HAP-1 (cell line): Measurements from ENCODE around the gene WDR38.
"Not testable (repeated sequence)": the region's sequence is repeated elsewhere in the genome, so short reads cannot be mapped to it uniquely, and the experiment has no call there.

Source experiments
- DNase-seq, 2 experiments: peaks; one replicate each; pipeline ENCODE4 v3.0.0-alpha.2; 2016 to 2020; ENCODE audit warnings: low spot score in 2 of 2
- H3K27me3 ChIP-seq: fragments of 250-450 bp; sonication (Bioruptor Pico); 2 replicates; pipeline ENCODE4 v1.5.1; 2020; ENCODE audit warnings: low read depth, mild to moderate bottlenecking, moderate library complexity
- H3K36me3 ChIP-seq: fragments of 250-450 bp; sonication (Bioruptor Pico); replicated peaks from 2 replicates; pipeline ENCODE4 v1.5.1; 2020; ENCODE audit warnings: mild to moderate bottlenecking
- H3K4me1 ChIP-seq: fragments of 250-450 bp; sonication (Bioruptor Pico); 2 replicates; pipeline ENCODE4 v1.5.1; 2020; ENCODE audit warnings: mild to moderate bottlenecking
- H3K4me3 ChIP-seq: fragments of 250-450 bp; sonication (Bioruptor Pico); 2 replicates; pipeline ENCODE4 v1.5.1; 2020; ENCODE audit warnings: mild to moderate bottlenecking, moderate library complexity
- H3K9me3 ChIP-seq: fragments of 250-450 bp; sonication (Bioruptor Pico); 2 replicates; pipeline ENCODE4 v1.5.1; 2020; ENCODE audit warnings: mild to moderate bottlenecking, moderate library complexity
- in situ Hi-C: fragments of 300-500 bp; cut with MboI; formaldehyde crosslinking; loops from 3 replicates; pipeline ENCODE4 v1.14.3; 2020; ENCODE audit warnings: low sequenced_read_pairs, inconsistent platforms, mixed read lengths

Gene WDR38

DNA sequence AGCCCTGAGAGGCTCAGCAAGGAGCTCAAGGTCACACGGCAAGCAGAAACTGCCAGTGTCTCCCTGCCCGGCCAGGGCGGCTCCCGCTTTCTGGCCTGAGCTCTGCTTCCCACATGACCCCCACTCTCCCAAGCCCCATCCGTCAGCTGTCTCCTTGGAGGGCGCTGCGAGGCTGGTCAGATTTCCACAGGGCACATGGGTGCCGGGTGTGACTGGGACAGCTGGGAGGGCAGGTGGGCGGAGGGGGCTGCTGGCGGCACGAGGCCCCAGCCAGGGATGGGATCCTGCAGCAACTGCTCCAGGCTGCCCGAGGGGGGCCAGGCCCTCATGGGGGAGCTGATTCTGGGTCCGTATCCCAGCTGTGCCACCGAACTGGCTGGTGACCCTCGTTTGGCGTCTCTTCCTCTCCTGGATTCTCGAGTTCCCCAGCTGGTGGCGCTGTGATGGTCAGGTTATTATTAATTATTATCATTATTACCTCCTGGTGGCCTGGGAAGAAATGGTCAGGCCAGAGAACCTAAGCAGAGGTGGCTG, 12.9 kb upstream of the WDR38 start:
- in situ Hi-C loops: no loop called here
- DNase-seq: peak in 1 of 2 experiments; percentile 47
- H3K4me3 ChIP-seq: no peak overlapping the region

GRCh38 chr9:124841075-124841821, 12.0 kb upstream of the WDR38 start:
- H3K36me3 ChIP-seq: no peaks in the 10 kb centered on the region
- no peaks in the 10 kb centered on the region for H3K9me3 ChIP-seq
- DNase-seq: no peak
- H3K4me3 ChIP-seq: no peak overlapping the region
- no peaks in the 10 kb centered on the region for H3K4me1 ChIP-seq
- H3K27me3 ChIP-seq: no peaks in the 10 kb centered on the region
- in situ Hi-C loops: no loop called here

More for the DNA sequence above, 12.9 kb upstream of the WDR38 start:
- Histone ChIP-seq H3K9me3 (no peaks in the 10 kb centered on the region), H3K4me1 (no peaks in the 10 kb centered on the region; the same call in 1 of the 2 replicates), H3K27me3 (no peaks in the 10 kb centered on the region), H3K36me3 (no peaks in the 10 kb centered on the region)

DNA sequence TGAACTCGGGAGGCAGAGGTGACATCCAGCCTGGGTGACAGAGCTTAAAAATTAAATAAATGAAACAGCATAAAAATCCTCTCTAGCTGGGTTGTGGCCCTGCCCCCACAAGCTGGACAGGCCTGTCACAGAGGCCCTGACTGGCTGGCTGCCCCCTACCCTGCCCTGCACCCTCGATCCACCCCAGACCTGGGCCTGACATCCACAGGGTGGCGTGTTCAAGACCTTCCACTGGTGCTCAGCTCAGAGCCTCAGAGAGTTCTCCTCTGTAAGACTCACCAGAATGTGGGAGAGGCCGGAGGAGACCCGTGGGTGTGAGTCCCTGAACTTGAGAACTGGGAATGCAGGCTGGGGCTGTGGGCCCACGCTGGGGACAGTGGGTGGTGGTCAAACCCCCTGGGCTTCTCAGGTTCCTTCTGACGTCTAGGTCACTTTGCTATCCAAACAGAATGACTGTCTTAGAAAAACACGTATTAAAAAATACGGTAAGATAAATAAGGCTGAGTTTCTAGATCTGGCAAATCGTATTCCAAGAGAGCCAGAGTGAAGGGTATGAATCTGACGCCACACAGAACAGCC, 9.7 kb upstream of the WDR38 start:
- in situ Hi-C loops: no loop called here
- DNase-seq: no peak
- Histone ChIP-seq H3K36me3 (no peaks in the 10 kb centered on the region), H3K27me3 (no peaks in the 10 kb centered on the region), H3K4me1 (no peaks in the 10 kb centered on the region), H3K4me3 (no peak overlapping the region), H3K9me3 (no peaks in the 10 kb centered on the region)

DNA sequence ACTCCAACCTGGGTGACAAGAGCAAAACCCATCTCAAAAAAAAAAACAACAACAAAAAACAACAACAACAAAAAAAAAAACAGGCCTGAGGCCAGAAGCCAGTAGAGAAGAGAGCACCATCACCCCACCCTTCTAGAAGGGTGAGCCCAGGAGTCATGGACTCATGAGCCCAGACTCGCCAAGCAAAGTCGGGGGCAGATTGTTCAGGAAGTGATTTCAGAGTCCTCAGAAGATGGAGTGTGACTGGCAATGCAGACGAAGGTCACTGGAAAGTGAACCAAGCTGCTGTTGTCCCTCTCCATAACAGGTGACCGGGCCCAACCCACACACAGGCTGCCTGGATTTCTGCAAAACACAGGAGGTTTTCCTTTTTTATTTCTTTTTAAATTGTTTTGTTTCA, 9.0 kb upstream of the WDR38 start:
- Histone ChIP-seq H3K4me3 (no peak overlapping the region), H3K36me3 (no peaks in the 10 kb centered on the region), H3K4me1 (no peaks in the 10 kb centered on the region), H3K27me3 (no peaks in the 10 kb centered on the region), H3K9me3 (no peaks in the 10 kb centered on the region)
- DNase-seq: no peak
- in situ Hi-C loops: no loop called here

DNA sequence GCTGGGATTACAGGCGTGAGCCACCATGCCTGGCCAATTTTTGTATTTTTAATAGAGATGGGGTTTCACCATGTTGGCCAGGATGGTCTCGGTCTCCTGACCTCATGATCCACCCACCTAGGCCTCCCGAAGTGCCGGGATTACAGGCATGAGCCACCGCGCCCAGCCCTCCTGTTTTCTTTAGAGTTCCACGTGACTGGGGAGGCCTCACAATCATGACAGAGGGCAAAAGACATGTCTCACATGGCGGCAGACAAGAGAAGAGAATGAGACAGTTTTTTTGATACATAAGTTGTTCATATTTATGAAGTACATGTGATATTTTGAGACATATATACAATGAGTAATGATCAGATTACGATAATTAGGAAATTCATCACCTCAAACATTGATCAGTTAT, 6.8 kb upstream of the WDR38 start:
- H3K4me1 ChIP-seq, in situ Hi-C loops, H3K4me3 ChIP-seq, DNase-seq, H3K27me3 ChIP-seq, H3K9me3 ChIP-seq, H3K36me3 ChIP-seq: not testable (repeated sequence)

- in situ Hi-C loops: no loop called here
Observed at GRCh38 chr9:124846969-124847368, 6.3 kb upstream of the WDR38 start.

DNA sequence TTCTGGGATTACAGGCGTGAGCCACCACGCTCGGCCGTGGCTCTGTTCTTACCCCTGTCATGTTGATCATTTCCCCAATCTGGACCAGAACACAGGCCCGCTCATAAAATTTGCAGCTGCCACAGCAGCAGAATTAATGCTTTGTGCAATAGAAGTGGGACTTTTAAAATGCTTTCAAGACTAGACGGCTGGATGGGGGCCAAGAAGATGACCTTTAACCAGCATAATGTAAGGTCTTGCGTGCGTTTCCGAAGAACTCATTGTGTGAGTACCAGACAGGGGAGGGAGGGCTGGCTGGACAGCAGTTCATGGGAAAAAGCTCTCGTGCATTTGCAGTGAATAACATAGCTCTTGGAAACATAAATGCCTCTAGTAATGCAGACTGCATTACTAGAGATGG, 3.5 kb upstream of the WDR38 start:
- Histone ChIP-seq H3K9me3 (no peaks in the 10 kb centered on the region), H3K4me3 (no peak overlapping the region), H3K36me3 (no peaks in the 10 kb centered on the region), H3K27me3 (no peaks in the 10 kb centered on the region), H3K4me1 (peaks cover 8% of the 10 kb centered on the region)
- DNase-seq: peak in 1 of 2 experiments; percentile 57
- in situ Hi-C loops: loop anchor here (5.0 kb wide), 1 partner anchor 78 kb away; the partner anchor contains the start of gene NR6A1

More at GRCh38 chr9:124846969-124847368, 6.3 kb upstream of the WDR38 start:
- Histone ChIP-seq H3K4me3 (no peak overlapping the region), H3K27me3 (no peaks in the 10 kb centered on the region), H3K36me3 (no peaks in the 10 kb centered on the region), H3K4me1 (no peaks in the 10 kb centered on the region), H3K9me3 (no peaks in the 10 kb centered on the region)
- no peak for DNase-seq

GRCh38 chr9:124852121-124852828, 985 bp upstream of the WDR38 start:
- H3K4me3 ChIP-seq: peak overlapping the region; percentile 40; the same call in 1 of the 2 replicates
- no peak for DNase-seq
- in situ Hi-C loops: loop anchor here (5.0 kb wide), 1 partner anchor 80 kb away; the partner anchor contains the start of gene NR6A1
- H3K27me3 ChIP-seq: no peaks in the 10 kb centered on the region
- H3K4me1 ChIP-seq: peaks cover 8% of the 10 kb centered on the region
- H3K36me3 ChIP-seq: peaks cover 11% of the 10 kb centered on the region
- no peaks in the 10 kb centered on the region for H3K9me3 ChIP-seq

DNA sequence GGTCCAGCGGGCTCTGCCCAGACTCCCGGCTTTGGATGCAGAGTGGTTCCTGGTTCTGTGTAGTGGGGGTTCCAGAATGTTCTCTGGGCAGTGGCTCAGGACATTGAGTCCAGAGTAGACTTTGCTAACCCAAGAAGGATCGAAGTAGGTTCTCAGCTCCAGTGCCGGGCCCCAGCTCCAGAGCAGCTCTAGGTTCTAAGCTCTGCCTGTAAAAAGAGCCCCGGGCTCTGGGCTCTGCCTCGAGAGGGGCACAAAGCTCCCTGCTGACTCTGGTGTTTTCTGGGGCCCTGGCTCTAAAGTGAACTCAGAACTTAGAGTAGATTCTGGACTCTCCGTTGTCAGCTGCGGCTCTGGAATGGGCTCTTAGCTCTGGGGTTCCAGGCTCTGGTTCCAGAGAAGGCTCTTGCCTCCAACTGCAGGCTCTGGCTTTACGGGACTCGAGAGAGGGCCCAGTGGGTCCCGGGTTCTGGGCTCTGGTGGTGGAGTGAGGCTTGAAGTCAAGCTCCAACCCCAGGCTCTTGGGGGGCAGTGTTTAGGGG, 414 bp downstream of the WDR38 start:
- peaks cover 25% of the 10 kb centered on the region for H3K36me3 ChIP-seq
- H3K27me3 ChIP-seq: no peaks in the 10 kb centered on the region
- peak overlapping the region; percentile 40 for H3K4me3 ChIP-seq
- DNase-seq: no peak
- H3K4me1 ChIP-seq: peaks cover 8% of the 10 kb centered on the region
- in situ Hi-C loops: loop anchor here (5.0 kb wide), 1 partner anchor 81 kb away; the partner anchor contains the start of gene NR6A1
- H3K9me3 ChIP-seq: no peaks in the 10 kb centered on the region

- in situ Hi-C loops: loop anchor here (5.0 kb wide), 1 partner anchor 82 kb away; the partner anchor contains the start of gene NR6A1
- Histone ChIP-seq H3K36me3 (peaks cover 30% of the 10 kb centered on the region), H3K9me3 (no peaks in the 10 kb centered on the region), H3K27me3 (no peaks in the 10 kb centered on the region), H3K4me1 (peaks cover 8% of the 10 kb centered on the region), H3K4me3 (no peak overlapping the region)
- DNase-seq: no peak
Observed at GRCh38 chr9:124854161-124854560, 901 bp downstream of the WDR38 start.

DNA sequence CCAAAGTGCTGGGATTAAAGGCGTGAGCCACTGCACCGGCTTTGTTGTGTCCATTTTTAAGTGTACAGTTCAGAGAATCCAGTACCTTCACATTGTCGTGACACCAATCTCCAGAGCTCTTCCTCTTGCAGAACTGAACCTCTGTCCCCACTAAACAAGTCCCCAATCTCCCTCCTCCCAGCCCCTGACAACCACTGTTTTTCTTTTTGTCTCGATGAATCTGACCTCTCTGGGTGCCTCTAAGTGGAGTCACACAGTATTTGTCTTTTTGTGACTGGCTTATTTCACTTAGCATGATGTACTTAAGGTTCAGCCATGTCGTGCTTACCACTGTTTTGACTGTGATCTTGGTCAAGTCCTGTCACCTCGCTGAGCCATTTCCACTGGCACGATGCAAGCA, 1.6 kb downstream of the WDR38 start:
- in situ Hi-C loops: loop anchor here (5.0 kb wide), 1 partner anchor 83 kb away; the partner anchor contains the start of gene NR6A1

GRCh38 chr9:124855566-124855943, 2.3 kb downstream of the WDR38 start:
- Histone ChIP-seq H3K36me3 (peaks cover 44% of the 10 kb centered on the region), H3K9me3 (no peaks in the 10 kb centered on the region), H3K4me3 (no peak overlapping the region), H3K27me3 (no peaks in the 10 kb centered on the region), H3K4me1 (peaks cover 18% of the 10 kb centered on the region)
- in situ Hi-C loops: no loop called here
- DNase-seq: no peak

More for the DNA sequence above, 1.6 kb downstream of the WDR38 start:
- no peak overlapping the region for H3K4me3 ChIP-seq
- no peak for DNase-seq
- H3K36me3 ChIP-seq: peaks cover 36% of the 10 kb centered on the region
- peaks cover 12% of the 10 kb centered on the region for H3K4me1 ChIP-seq
- no peaks in the 10 kb centered on the region for H3K9me3 ChIP-seq
- H3K27me3 ChIP-seq: no peaks in the 10 kb centered on the region

- Histone ChIP-seq H3K36me3 (peaks cover 50% of the 10 kb centered on the region), H3K9me3 (no peaks in the 10 kb centered on the region), H3K4me1 (peaks cover 18% of the 10 kb centered on the region), H3K27me3 (no peaks in the 10 kb centered on the region), H3K4me3 (no peak overlapping the region)
- in situ Hi-C loops: no loop called here
- peak in 1 of 2 experiments; percentile 74 for DNase-seq
Observed at GRCh38 chr9:124855944-124856765, 2.9 kb downstream of the WDR38 start.
